Esophagus squamous epithelium (tissue), 4 donors: ENCODE data around the gene NUTF2.

Source experiments
- CTCF ChIP-seq, 6 experiments: fragments of 450-650 bp in 4 of 6; fragments of 200-600 bp in 2 of 6; sonication (generic) in 2 of 6; IDR thresholded peaks; one replicate each; pipeline ENCODE4 v1.5.1; 2016 to 2019; ENCODE audit warnings: antibody characterized with exemption in 6 of 6, mild to moderate bottlenecking in 4 of 6, moderate library complexity in 4 of 6
- POLR2A ChIP-seq, 4 donors: fragments of 450-650 bp; IDR thresholded peaks; one replicate each; pipeline ENCODE4 v1.6.1; 2017; ENCODE audit warnings: antibody characterized with exemption in 4 of 4, mild to moderate bottlenecking in 4 of 4, moderate library complexity in 3 of 4

GRCh38 chr16:67846063-67846319 is 742 bp upstream of the NUTF2 start:
- no peak for TF ChIP-seq CTCF (IDR thresholded peaks at IDR 0.05)
- no peak for TF ChIP-seq POLR2A (IDR thresholded peaks at IDR 0.05)
